HUES64 (cell line): ENCODE measurements around the gene MYRFL.

Source experiments
- H3K27ac ChIP-seq: 2 replicates; pipeline ENCODE4 v1.7.0; 2013; ENCODE audit warnings: low read depth, low read length, inconsistent platforms
- H3K27me3 ChIP-seq: 2 replicates; pipeline ENCODE4 v1.6.1; 2013; ENCODE audit warnings: mild to moderate bottlenecking, low read length; ENCODE audit not compliant: insufficient read depth
- H3K36me3 ChIP-seq: 2 replicates; pipeline ENCODE4 v1.6.1; 2013; ENCODE audit warnings: mild to moderate bottlenecking, low read length; ENCODE audit not compliant: insufficient read depth
- H3K4me1 ChIP-seq: 2 replicates; pipeline ENCODE4 v1.6.1; 2013; ENCODE audit warnings: mild to moderate bottlenecking, low read length, moderate library complexity; ENCODE audit not compliant: insufficient read depth
- H3K4me3 ChIP-seq: 2 replicates; pipeline ENCODE4 v1.5.1; 2013; ENCODE audit warnings: mild to moderate bottlenecking, low read length, moderate library complexity
- H3K9ac ChIP-seq: 2 replicates; pipeline ENCODE4 v1.6.1; 2013; ENCODE audit warnings: mild to moderate bottlenecking, low read depth, low read length
- H3K9me3 ChIP-seq: 2 replicates; pipeline ENCODE4 v1.6.1; 2013; ENCODE audit warnings: low read depth, low read length; ENCODE audit not compliant: insufficient read depth
- WGBS: fragments of 150-250, 120-280 bp; methylation state at CpG from one replicate; pipeline ENCODE4 v1.1.7; 2013; ENCODE audit warnings: missing lambda C conversion rate; 5-methylcytosine and 5-hydroxymethylcytosine counted together

The MYRFL gene

DNA sequence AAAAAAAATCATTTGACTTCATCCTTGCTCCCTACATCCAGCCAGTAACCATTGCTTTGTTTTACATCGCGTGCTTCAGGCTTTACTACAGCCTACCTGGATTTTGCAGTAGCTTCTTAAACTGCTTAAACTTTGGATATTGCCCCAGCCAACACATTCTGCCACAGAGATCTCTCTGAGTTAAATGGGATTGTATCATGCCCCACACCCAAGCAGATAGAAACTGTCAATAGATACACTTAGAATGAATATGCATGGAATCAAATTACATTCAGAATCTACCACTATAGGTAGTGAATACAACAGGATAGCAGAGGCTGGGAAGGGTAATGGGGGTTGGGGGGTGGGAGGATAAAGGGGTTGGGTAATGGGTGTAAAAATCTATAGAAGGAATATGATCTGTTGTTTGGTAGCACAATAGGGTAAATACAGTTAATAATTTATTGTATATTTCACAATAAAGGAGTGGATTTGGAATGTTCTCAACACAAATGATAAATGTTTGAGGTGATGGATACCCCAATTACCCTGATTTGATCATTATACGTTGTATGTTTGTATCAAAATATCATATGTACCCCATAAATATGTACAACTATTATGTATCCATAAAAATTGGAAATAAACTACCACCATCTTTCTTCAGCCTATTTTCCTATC, 2.7 kb upstream of the MYRFL start:
- H3K27me3 ChIP-seq: no peaks in the 10 kb centered on the region
- no peak overlapping the region for H3K9ac ChIP-seq
- WGBS: 96% methylated on average over 2 of the region's 3 CpGs
- no peak overlapping the region for H3K27ac ChIP-seq
- H3K4me1 ChIP-seq: 0 out of 2 replicates have a peak, but pooled peaks cover 3% of the 10 kb centered on the region
- H3K36me3 ChIP-seq: no peaks in the 10 kb centered on the region
- H3K4me3 ChIP-seq: no peak overlapping the region
- H3K9me3 ChIP-seq: no peaks in the 10 kb centered on the region

DNA sequence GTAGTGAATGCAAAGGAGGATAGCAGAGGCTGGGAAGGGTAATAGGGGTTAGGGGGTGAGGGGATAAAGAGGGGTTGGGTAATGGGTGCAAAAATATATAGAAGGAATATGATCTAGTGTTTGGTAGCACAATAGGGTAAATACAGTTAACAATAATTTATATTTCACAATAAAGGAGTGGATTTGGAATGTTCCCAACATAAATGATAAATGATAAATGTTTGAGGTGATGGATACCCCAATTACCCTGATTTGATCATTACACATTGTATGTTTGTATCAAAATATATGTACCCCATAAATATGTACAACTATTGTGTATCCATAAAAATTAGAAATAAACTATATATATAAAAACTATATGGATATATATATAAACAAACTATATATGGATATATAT, 999 bp upstream of the MYRFL start:
- H3K27me3 ChIP-seq: no peaks in the 10 kb centered on the region
- H3K9ac ChIP-seq: no peak overlapping the region
- no peaks in the 10 kb centered on the region for H3K36me3 ChIP-seq

GRCh38 chr12:69828897-69829296, 3.9 kb downstream of the MYRFL start:
- H3K36me3 ChIP-seq: no peaks in the 10 kb centered on the region
- no peak overlapping the region for H3K4me3 ChIP-seq
- WGBS: 85% methylated on average over 5 of the region's 5 CpGs
- no peaks in the 10 kb centered on the region for H3K27me3 ChIP-seq
- no peak overlapping the region for H3K9ac ChIP-seq
- no peak overlapping the region for H3K27ac ChIP-seq
- H3K4me1 ChIP-seq: no peaks in the 10 kb centered on the region
- no peaks in the 10 kb centered on the region for H3K9me3 ChIP-seq

More for the DNA sequence above, 999 bp upstream of the MYRFL start:
- 0 out of 2 replicates have a peak, but pooled peaks cover 3% of the 10 kb centered on the region for H3K4me1 ChIP-seq
- H3K27ac ChIP-seq: no peak overlapping the region
- H3K9me3 ChIP-seq: no peaks in the 10 kb centered on the region
- H3K4me3 ChIP-seq: no peak overlapping the region

DNA sequence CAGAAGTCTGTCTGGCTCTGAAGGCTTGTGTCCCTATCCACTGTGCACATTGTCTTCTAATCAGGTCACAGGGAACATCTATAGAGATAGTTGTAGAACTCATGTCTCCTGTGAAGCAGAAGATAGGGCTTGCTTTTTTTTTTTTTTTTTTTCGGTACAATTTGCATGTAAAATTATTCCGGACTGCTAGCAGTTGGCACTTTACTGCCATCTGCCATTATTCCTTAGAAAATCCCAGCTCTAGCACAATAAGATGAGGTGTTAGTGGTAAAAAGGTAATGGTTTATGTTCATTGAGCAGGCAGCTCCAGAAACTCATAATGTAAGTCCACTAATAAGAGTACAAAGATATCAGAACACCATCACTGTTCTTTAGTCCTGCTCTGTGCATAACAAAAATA, 8.7 kb downstream of the MYRFL start:
- H3K4me1 ChIP-seq: no peaks in the 10 kb centered on the region
- H3K36me3 ChIP-seq: no peaks in the 10 kb centered on the region
- WGBS: 60% methylated on average over 1 of the region's 2 CpGs
- H3K27ac ChIP-seq: no peak overlapping the region
- no peaks in the 10 kb centered on the region for H3K9me3 ChIP-seq
- H3K27me3 ChIP-seq: no peaks in the 10 kb centered on the region
- no peak overlapping the region for H3K9ac ChIP-seq
- no peak overlapping the region for H3K4me3 ChIP-seq

- H3K27ac ChIP-seq: no peak overlapping the region
- WGBS: 86% methylated on average over 2 of the region's 2 CpGs
- no peaks in the 10 kb centered on the region for H3K9me3 ChIP-seq
- no peaks in the 10 kb centered on the region for H3K36me3 ChIP-seq
- H3K4me3 ChIP-seq: no peak overlapping the region
- H3K4me1 ChIP-seq: no peaks in the 10 kb centered on the region
- H3K27me3 ChIP-seq: no peaks in the 10 kb centered on the region
- H3K9ac ChIP-seq: no peak overlapping the region
These were observed 9.1 kb downstream of the MYRFL start for GRCh38 chr12:69834147-69834546.

DNA sequence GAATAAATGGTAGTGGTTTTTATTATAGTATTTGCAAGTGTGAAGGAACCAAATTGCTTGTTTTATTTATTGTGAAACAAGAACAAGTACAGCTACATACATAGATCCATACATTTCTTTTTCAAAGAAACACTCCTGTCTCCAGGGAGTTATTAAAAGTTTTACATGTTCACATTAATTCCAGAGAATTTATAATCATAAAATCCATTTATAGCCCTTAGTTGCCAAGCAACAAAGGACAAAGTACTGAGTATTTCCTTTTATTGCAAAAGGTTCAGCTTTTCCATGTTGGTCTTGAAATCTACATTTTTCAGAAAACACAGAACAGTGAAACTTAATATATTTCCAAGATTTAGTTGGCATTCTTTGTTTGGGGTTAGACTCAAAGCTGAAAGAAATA, 9.5 kb downstream of the MYRFL start:
- Histone ChIP-seq H3K27me3 (no peaks in the 10 kb centered on the region), H3K36me3 (no peaks in the 10 kb centered on the region), H3K9ac (no peak overlapping the region), H3K27ac (no peak overlapping the region), H3K4me3 (no peak overlapping the region), H3K9me3 (no peaks in the 10 kb centered on the region), H3K4me1 (no peaks in the 10 kb centered on the region)

DNA sequence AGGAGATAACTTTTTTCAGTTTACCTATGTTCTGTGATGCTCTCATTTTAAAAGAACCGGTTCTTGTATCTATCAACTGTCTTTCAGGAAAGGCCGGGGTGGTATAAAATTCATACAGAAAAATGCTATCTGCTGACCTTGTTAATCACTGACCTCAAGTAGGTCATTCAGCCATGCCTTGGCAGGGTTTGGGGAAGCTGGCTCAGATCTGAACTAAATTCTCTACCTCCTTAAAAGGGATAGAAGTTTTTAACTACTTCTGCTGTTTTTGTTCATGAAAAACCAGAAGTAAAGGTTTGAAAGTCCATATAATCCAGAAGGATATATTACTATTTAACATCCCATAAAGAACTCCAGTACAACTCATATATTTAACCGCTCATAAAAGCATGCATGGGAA, 10.1 kb downstream of the MYRFL start:
- Histone ChIP-seq H3K27me3 (no peaks in the 10 kb centered on the region), H3K36me3 (no peaks in the 10 kb centered on the region), H3K4me1 (no peaks in the 10 kb centered on the region), H3K9ac (no peak overlapping the region), H3K4me3 (no peak overlapping the region), H3K9me3 (no peaks in the 10 kb centered on the region), H3K27ac (no peak overlapping the region)
- 93% methylated on average over 3 of the region's 3 CpGs for WGBS

GRCh38 chr12:69836015-69836414, 11.0 kb downstream of the MYRFL start:
- H3K27ac ChIP-seq: no peak overlapping the region
- WGBS: 95% methylated on average over 13 of the region's 13 CpGs
- H3K9ac ChIP-seq: no peak overlapping the region
- no peaks in the 10 kb centered on the region for H3K27me3 ChIP-seq
- no peaks in the 10 kb centered on the region for H3K4me1 ChIP-seq
- no peaks in the 10 kb centered on the region for H3K9me3 ChIP-seq
- no peak overlapping the region for H3K4me3 ChIP-seq
- H3K36me3 ChIP-seq: no peaks in the 10 kb centered on the region

GRCh38 chr12:69837191-69837590, 12.2 kb downstream of the MYRFL start:
- H3K4me1 ChIP-seq: no peaks in the 10 kb centered on the region
- H3K9me3 ChIP-seq: no peaks in the 10 kb centered on the region
- 89% methylated on average over 4 of the region's 4 CpGs for WGBS
- no peak overlapping the region for H3K27ac ChIP-seq
- H3K4me3 ChIP-seq: no peak overlapping the region
- H3K9ac ChIP-seq: no peak overlapping the region
- no peaks in the 10 kb centered on the region for H3K36me3 ChIP-seq
- H3K27me3 ChIP-seq: no peaks in the 10 kb centered on the region

DNA sequence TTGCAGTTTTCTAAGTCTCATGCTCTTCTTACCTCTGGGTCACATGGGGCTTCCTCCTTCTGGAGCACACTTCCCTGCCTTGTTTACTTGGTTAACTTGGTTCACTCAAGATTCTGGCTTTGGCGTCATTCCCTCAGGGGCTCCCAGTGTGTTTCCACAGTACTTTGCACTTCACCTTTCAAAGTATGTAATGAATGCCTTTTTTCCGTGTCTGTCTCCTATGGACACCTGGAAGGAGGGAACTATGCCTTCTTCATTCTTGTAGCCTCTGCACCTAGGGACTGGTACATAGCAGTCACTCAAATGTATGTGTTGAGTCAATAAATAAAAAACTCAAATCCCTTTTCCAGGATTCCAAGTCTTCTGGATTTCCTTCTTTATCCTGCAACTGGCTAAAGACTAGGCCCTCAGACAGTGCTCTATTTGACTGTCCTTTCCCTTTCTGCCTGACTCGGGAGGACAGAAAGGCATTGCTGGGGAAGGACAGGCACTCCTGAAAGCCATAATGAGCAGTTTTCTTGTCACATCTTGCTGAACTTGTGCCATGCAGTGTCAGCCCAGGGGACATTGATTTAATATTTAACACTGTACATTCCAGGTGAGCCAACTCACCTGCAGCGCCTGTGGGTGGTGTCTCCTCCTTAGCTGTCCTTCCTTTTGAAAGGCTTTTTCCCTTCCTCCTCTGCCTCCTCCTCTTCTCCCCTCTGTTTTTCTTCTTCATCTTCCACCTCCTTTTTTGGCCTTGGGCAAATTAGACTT, 12.8 kb downstream of the MYRFL start:
- no peaks in the 10 kb centered on the region for H3K36me3 ChIP-seq
- H3K27ac ChIP-seq: no peak overlapping the region
- 88% methylated on average over 4 of the region's 4 CpGs for WGBS
- H3K9me3 ChIP-seq: no peaks in the 10 kb centered on the region
- no peaks in the 10 kb centered on the region for H3K4me1 ChIP-seq
- H3K27me3 ChIP-seq: no peaks in the 10 kb centered on the region
- no peak overlapping the region for H3K4me3 ChIP-seq
- no peak overlapping the region for H3K9ac ChIP-seq

DNA sequence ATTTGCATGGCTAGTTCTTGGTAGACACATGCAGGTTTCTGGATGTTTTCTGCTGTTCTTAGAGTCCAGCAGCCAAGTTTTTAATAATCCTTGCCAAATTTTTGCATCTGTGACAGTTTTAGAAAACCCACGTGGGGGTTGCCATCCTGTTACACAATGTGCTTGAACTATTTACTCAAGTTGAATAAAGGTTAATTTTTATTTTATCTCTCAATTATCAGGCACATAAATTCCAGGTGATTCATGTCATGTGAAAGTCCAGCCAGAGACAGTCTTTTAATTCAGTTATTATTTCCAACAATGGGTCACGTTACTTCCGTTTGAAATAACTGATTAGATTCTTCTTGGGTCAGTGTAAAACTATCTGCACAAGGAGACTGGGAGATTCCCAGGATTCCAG, 15.7 kb downstream of the MYRFL start:
- H3K27ac ChIP-seq: no peak overlapping the region
- no peak overlapping the region for H3K9ac ChIP-seq
- no peaks in the 10 kb centered on the region for H3K36me3 ChIP-seq
- no peak overlapping the region for H3K4me3 ChIP-seq
- H3K9me3 ChIP-seq: no peaks in the 10 kb centered on the region
- 91% methylated on average over 3 of the region's 3 CpGs for WGBS
- H3K4me1 ChIP-seq: no peaks in the 10 kb centered on the region
- H3K27me3 ChIP-seq: no peaks in the 10 kb centered on the region
